ENCODE results near the gene PPP6R3. TPM values are rescaled to one million over a fixed set of nuclear protein-coding genes. Genes with fewer than 3 reads are reported as not detected.
A peak's percentile ranks its signal among the peaks of the same experiment; 100 is the strongest.
"Not testable (repeated sequence)": the region's sequence is repeated elsewhere in the genome, so short reads cannot be mapped to it uniquely, and the experiment has no call there.

The PPP6R3 gene
- total RNA-seq, 1 donor from 2014 or later: 224 TPM

- not testable (repeated sequence) for DNase-seq (ENCODE audit: low spot score)
These were observed 26.4 kb upstream of the PPP6R3 start for GRCh38 chr11:68434159-68434558.

GRCh38 chr11:68436162-68436888 lies 24.2 kb upstream of the PPP6R3 start:
- DNase-seq (ENCODE audit: low spot score): no peak

- peak; percentile 18 for DNase-seq (ENCODE audit: low spot score)
These were observed 23.3 kb upstream of the PPP6R3 start for GRCh38 chr11:68436985-68437926.

- no peak for DNase-seq (ENCODE audit: low spot score)
These were observed 22.5 kb upstream of the PPP6R3 start for GRCh38 chr11:68437927-68438657.

- no peak for DNase-seq (ENCODE audit: low spot score)
These were observed 21.8 kb upstream of the PPP6R3 start for GRCh38 chr11:68438658-68439259.

GRCh38 chr11:68439355-68440065 lies 21.0 kb upstream of the PPP6R3 start:
- no peak for DNase-seq (ENCODE audit: low spot score)

- DNase-seq (ENCODE audit: low spot score): peak; percentile 39
These were observed 20.3 kb upstream of the PPP6R3 start for GRCh38 chr11:68440224-68440623.

GRCh38 chr11:68441466-68442230 lies 18.9 kb upstream of the PPP6R3 start:
- no peak for DNase-seq (ENCODE audit: low spot score)

- no peak for DNase-seq (ENCODE audit: low spot score)
These were observed 18.1 kb upstream of the PPP6R3 start for GRCh38 chr11:68442433-68442832.

- no peak for DNase-seq (ENCODE audit: low spot score)
These were observed 16.0 kb upstream of the PPP6R3 start for GRCh38 chr11:68444566-68444965.

GRCh38 chr11:68445531-68446035 lies 15.0 kb upstream of the PPP6R3 start:
- no peak for DNase-seq (ENCODE audit: low spot score)

GRCh38 chr11:68446046-68446725 lies 14.4 kb upstream of the PPP6R3 start:
- no peak for DNase-seq (ENCODE audit: low spot score)

- DNase-seq (ENCODE audit: low spot score): peak; percentile 63
These were observed 13.3 kb upstream of the PPP6R3 start for GRCh38 chr11:68447015-68447801.

GRCh38 chr11:68447914-68448313 lies 12.6 kb upstream of the PPP6R3 start:
- DNase-seq (ENCODE audit: low spot score): not testable (repeated sequence)

- DNase-seq (ENCODE audit: low spot score): no peak
These were observed 11.9 kb upstream of the PPP6R3 start for GRCh38 chr11:68448604-68449011.

- no peak for DNase-seq (ENCODE audit: low spot score)
These were observed 10.6 kb upstream of the PPP6R3 start for GRCh38 chr11:68449951-68450350.

GRCh38 chr11:68450711-68451110 lies 9.8 kb upstream of the PPP6R3 start:
- no peak for DNase-seq (ENCODE audit: low spot score)

- no peak for DNase-seq (ENCODE audit: low spot score)
These were observed 5.8 kb upstream of the PPP6R3 start for GRCh38 chr11:68454767-68455166.
